Stimulated activated CD8-positive, alpha-beta memory T cell treated with anti-CD3 and anti-CD28 coated beads, Interleukin-15, amount 100 ng/mL, for 4 hours (primary cell): ENCODE results near the gene CCT8.

Experiments used
- DNase-seq, 2 donors: peaks; one replicate each; pipeline ENCODE4 v3.0.0-alpha.2; 2020; ENCODE audit warnings: low read depth in 2 of 2

CCT8 gene, protein sequence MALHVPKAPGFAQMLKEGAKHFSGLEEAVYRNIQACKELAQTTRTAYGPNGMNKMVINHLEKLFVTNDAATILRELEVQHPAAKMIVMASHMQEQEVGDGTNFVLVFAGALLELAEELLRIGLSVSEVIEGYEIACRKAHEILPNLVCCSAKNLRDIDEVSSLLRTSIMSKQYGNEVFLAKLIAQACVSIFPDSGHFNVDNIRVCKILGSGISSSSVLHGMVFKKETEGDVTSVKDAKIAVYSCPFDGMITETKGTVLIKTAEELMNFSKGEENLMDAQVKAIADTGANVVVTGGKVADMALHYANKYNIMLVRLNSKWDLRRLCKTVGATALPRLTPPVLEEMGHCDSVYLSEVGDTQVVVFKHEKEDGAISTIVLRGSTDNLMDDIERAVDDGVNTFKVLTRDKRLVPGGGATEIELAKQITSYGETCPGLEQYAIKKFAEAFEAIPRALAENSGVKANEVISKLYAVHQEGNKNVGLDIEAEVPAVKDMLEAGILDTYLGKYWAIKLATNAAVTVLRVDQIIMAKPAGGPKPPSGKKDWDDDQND

DNA sequence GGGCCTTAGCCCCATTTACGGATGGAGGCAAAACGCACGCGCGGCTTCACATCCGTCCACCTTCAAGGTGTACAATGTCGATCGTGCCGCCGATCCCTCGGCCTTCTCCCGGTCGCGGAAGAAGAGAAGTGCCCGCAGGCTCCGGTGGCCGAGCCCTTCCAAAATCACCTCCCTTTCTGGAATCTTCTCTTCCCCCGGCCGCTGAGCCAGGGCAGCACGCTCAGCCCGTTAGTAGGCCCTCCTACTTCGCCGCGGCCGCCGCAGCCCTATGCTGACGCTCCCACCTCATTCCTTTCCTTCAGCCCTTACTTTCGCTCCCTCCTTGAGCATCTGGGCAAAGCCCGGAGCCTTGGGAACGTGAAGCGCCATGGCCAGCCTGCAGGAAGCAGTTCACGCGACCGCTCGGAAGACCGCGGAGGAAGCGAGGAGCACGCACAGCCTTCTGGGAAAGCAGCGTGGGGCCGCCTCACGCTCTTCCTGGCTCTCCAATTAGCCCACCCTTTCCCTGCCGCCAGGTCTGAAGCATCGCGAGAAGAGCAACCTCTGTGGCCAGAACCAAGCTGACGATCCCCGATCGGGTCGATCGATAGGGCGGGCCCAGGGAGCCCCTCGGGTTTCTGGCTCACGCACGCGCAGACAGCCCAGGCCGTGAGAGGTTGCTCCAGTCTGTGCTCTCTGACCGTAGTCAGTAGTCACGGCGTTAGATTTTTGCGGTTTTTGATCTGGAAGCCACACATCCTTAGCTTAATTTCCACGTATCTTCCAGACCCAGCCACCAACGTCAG, at the start of gene CCT8:
TSS of gene CCT8 (minus strand) at position 427 of the 785 bp plus-strand sequence. CDS start at position 369, 58 bp downstream.
- peak; percentile 98 to 99 for DNase-seq

DNA sequence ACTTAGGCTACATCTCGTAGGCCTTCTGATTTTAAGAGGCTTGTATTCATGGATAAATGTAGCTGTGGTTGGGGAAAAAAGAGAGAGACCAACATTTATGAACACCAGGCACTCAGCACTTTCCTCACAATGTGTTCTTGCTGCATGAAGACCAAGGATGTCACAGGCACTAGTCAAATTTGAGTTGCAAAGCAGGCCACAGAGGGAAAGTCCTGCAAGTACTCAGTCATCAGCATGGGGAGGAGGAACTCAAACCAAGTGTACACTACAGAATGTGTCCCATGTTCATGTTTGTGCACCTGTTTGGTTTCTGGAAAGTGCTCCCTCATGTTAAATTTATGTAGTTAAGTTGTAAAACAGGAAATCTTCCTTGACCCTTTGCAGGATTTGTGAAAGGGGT, 48.3 kb upstream of the CCT8 start:
- no peak for DNase-seq

DNA sequence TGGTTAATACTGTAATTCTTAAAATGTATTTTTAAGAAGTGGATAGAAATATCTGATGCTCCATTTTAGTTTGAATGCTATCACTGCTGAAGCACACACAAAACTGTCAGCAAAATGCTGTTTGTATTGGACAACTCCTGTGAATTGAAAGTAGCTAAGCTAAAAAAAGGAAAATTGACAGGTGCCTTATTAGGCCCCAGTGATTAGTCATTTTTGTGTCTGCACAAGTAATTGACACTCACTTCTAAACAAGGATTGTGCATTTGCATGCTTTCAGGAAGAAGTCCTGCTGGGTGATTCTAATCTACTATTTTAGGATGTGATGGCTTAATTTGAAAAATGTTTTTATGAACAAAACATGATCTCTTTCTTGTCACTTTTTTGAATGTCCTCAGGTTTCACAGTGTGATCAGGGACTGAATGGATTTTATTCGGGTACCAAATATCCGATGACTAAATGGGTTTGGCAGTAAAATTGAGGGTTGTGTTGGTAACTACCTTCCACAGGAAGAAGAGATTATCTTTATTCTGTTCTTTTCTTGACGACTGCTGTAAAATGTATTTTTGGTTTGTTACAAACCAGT, 44.0 kb upstream of the CCT8 start:
- no peak for DNase-seq

DNA sequence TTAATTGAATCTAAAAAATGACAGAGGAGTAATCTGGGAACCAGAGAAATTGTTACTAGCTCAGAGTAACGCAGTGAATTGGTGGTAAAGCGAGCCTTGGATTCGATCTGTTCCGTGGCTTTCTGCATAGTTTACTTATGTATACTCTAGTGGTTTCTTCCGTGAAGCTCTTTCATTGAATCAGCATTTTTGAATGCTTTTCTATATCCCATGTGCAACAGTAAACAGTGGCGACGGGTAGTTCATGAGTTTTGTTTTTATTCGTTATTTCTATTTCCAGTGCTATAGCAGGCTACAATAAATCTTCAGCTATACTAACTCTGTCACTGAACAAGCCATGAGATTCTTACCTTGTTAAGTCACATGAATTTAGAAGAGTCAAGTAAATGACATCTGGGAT, 42.5 kb upstream of the CCT8 start:
- no peak for DNase-seq

DNA sequence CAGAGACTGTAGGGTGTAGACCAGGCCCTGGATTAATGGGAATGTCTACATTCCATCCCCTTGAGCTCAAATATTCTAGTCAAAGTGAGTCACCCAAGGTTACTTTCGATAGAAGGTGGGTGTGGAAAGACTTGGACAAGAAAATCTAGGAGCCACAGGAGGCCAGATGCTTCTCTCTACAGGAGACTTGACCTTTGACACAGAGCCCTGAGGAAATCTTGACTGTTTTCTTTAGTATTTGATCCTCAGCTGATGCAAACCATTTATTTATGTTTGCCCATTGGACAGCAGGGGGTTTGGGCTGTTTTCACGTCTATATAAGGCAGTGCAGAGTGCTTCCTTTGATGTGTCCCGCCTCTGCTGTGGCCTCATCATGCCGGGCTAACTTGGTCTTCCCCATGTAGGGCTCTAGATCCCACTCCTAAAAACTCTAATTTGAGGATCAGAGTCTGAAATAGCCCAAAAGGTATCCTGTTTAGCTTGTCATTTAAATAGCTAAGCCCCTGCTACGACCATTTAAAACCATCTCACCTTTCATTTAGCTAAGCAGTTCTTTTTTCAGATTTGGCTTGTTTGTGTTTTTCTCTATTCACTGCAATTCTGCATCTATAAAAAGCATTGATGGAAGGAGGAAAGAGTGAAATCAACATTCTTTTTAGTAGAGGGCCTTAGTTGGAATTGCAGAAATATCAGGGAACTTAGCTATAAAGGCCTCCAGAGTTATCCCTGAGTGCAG, 41.5 kb upstream of the CCT8 start:
- no peak for DNase-seq

DNA sequence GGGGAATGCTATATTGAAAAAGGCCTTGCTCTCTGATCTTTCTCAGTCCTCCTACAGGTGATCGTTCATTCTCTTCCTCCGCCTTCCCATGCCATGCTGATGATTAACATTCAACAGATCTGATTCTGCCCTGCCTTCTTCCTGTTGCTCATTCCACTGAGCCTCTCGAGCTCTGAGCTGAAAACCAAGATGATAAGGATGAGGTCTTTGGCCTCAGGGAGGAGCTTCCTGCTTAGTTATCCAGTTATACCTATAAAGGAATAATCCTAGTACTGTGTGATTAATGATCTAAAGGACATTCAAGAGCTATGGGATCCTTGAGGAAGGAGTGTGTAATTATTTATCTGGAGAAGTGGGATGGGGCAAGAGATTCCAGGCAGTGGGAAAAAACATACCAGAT, 31.8 kb upstream of the CCT8 start:
- no peak for DNase-seq

DNA sequence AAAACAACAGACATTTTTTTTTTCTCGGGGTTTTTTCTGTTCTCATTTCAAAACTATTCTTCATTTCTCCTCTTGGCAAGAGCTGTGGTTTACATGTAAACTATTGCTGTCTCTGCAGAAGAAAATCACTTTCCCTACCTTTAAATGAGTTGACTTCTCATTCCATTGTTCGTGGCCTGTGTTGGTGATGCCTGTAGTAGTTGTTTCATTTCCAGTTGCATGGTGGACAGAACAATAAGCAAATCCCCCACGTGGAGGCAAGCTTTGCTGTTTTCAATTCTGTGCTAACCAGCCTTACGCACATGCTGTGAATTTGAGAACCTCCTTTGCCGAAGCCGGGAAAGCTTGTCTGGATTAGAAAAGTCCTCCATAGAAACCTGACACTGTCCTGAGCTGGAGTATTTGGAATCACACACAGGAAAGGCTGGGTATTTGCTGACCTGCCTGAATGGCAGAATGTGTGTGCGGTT, 30.8 kb upstream of the CCT8 start:
- no peak for DNase-seq

DNA sequence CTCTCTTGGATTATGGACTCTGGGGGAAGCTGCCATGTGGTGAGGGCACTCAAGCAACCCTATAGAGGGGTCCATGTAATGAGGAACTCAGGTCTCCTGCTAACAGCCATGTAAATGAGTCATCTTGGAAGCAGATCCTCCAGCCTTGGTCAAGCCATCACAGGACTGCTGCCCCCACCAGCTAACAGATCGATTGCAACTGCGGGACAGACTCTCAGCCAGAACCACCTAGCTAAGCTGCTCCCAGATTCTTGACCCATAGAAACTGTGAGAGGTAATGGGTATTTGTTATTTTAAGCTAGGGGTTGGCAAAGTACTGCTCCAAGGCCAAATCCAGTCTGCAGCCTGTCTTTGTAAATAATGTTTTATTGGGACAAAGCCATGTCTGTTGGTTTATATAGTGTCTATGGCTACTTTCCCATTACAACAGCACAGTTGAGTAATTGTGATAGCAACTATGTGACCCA, 29.4 kb upstream of the CCT8 start:
- no peak for DNase-seq

DNA sequence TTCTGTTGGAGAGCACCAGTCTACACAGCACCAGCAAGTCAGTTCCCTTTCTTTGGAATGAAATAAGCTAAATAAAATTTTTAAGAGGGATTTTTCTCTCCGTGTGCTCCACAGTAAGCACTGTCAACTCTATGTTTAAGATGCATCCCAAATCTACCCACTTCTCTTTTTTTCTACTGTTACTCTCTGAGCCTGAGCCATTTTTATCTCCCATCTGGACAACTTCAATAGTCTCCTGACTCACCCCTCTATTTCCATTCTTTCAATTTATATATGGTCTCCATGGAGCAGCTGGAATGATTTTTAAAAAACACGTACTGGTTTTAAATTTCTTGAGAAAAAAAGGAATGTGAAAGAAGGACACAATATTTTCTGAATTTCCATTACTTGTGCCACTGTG, 24.7 kb upstream of the CCT8 start:
- DNase-seq = no peak

DNA sequence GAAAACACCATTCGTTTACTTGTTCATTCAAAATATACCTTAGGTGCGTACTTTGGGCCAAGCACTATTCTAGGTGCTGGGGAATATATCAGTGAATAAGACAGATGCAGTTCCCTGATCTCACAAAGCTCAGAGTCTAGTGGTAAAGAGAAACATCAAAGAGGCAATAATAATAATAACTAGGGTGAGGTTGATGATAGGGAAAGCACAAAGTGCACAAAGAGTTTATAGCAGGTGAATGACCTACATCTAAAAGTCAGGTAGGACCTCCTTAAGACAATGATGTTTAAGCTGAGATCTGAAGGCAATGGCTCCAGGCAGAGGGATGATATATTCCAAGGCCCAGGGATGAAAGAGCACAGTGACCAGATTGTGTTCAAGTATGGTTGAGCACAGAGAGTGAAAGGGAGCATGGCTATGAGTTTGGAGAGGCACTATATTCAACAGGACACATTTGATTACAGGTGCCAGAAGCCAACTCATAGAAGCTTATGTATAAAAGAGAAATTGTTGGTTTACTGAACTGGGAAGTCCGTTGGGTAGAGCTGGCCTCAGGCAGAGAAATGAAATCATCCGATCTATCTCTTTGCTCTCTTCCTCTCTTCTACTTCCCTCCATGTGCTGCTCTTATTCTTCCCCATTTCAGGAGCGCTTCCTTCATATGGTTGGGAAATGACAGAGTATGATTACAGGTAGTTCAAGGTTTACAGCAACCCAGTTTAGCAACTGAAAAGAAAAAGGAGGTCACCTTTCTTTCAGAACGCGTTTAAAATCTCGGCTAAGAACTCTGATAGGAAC, 23.0 kb upstream of the CCT8 start:
- DNase-seq = no peak

DNA sequence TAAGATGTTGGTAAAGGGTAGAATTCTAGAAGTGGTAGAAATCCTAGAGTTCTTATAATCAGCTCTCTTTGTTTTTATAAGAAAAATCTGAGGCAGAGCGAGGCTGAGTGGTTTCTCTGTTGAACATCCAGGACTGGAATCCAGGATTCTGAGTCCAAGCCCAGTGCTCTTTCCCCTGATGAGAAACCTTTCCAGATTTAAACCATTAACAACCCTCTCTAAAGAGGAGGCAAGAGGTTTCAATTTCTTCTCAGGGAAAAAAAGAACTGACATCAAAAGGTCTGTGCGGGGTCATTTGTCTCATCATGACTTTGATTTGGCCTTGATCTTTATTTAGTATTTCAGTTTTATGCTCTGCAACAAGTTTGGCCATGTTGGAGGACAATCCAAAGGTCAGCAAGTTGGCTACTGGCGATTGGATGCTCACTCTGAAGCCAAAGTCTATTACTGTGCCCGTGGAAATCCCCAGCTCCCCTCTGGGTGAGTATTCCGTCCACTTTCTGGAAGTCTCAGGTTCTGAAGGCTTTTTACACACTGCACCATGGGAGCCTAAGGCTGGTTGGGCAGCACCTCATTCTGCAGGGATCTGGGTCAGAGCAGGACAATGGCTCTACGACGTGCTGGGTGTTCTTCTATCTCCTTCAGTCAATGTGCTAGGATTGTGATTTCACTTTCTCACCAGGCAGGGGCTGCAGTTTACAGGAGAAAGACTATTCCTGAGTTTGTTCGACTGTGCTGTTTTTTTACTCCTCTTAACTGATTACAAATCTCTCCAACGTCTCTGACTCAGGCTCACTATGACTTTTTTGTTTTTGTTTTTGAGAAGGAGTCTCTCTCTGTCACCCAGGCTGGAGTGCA, 18.9 kb upstream of the CCT8 start:
- no peak for DNase-seq

DNA sequence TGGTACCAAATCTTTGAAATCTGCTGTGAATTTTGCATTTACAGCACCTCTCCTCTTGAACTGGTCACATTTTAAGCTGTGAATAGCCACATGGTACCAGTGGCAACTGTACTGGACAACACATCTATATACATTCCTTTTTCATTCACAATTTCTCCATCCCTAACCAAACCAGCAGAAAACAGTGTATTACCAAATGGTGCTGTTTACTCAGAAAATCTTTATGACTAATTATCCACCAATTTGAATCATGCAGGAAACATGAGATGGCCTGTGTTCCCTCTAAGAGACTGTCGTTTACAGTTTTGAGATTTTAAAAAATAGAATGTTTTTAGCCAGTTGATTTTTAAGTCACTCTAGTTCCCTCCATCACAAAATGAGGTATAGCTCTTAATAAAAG, 17.6 kb upstream of the CCT8 start:
- DNase-seq = no peak

DNA sequence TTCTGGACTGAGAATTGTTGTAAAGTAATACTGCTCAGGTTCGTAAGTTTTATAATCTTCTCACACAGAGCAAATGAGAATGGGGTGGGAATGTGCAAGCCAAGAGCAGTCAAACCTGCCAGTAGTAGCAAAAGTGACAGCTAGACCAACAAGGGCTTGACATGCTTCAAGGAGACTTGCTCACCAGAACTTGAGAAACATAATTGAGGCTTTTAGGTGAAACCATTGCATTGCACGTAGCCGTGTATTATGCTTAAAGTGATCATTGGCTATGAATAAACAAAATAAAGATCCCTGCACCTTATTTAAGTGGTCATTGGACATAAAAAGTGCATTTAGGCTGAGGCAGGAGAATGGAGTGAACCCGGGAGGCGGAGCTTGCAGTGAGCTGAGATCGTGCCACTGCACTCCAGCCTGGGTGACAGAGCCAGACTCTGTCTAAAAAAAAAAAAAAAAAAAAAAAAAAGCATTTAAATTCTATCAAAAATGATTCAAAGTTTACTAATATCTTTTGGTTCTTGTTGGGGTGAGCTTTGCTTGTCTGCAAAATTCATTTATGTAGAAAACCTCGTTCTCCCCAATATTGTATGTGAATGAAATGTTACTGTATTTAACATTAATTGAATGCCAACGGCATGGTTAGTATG, 11.8 kb upstream of the CCT8 start:
- DNase-seq = no peak

DNA sequence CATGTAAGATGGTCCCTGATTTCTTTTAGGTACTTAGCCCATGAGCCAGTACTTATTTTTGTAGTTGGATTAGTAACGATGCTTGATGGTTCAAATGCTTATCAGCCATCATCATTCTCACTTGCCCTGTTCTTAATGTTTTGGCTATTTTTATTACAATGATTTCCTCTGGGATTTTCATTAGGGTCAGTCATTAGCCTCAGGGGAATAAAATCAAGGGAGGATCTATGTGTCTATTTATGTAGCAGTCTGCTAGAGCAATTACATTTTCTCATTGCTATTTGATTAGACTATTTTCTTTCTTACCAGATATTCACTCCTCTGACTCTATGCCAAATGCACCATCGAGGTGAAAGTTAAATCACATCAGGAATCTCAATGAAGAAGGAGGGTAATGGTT, 10.9 kb upstream of the CCT8 start:
- DNase-seq = no peak

DNA sequence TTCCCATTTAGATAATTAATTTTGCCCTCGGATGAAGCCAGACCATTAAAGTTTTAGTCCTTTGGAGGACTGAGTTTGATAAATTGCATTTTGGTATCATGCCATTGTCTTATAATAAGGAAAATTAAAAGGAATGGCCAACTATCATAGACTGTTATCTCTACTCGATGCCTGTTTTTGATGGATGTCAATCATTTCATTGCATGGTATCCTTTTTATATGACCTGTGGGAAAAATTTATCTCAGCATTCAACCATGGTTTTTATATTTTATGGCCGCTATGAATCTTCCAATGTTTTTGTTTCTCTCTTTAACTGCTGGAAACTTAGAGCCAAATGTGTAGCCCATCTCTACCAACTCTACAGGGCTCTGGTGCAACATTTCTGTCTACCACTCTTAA, 9.9 kb upstream of the CCT8 start:
- DNase-seq = no peak

DNA sequence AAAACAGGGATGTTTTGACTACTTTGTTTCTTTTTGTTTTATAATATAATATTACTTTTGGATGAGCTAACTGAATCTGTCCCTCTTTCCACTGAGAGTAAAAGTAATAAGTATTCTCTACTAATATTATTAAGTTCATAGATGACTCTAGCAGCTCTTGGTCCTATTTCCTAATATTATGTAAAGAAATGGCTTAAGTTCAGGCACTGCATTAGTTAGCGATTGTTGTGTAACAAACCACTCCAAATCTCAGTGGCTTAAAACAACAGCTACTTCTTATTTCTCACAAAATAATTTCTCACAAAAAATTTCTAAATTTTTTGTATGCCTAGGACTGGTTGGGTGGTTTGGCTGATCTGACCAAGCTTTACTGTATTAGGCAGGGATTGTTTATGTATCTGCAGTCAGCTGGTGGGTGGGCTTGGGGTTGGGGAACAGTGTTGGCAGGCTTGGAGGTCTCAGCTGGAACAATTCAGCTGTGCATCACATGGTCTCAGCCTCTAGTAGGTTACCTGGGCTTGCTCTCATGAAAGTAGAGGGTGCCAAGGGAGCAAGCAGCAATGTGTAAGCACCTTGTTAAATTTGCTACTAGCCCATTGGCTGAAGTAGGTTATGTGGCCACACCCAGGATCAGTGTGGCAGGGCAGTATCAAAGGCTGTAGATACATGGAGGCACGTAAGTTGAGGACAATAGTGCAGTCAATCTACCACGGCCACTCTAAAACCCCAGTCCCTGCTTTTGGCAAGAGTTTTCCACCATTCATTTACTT, 8.8 kb upstream of the CCT8 start:
- no peak for DNase-seq

DNA sequence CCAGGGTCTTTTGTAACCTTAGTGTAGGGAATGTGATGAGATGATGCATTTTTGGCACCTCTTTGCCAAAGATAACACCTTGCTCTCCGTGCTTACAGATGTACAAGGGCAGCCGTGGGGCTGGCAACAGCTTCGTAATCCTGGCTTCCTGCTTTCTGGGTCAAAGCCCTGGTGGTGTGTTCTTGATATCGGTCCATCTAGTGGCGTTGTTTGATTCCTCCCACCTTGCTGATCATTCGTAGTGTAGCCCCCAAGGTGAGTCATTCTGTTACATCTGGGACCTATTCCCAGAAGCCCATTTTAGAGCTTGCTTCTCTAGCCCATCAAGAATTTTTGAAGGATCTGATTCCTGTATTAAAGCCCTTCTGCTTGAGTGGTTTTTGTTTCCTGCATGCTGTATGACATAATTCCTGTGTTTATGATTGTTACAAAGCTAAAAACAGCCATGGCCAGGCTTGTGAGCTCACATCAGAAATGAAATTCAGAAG, 7.0 kb upstream of the CCT8 start:
- no peak for DNase-seq
